GM12878 (cell line): ENCODE measurements around the gene PAPLN. TPM values are rescaled to one million over a fixed set of nuclear protein-coding genes. Genes with fewer than 3 reads are reported as not detected.
A peak's percentile ranks its signal among the peaks of the same experiment; 100 is the strongest.

Experiments used
- ATAC-seq: fragments of 200-7000 bp; cut with Tn5 transposase; 3 replicates; pipeline ENCODE4 v1.9.1; 2020; ENCODE audit warnings: mild to moderate bottlenecking, moderate library complexity
- BruUV-seq: library from RNA; stranded (reverse); fragments of 400-500 nt; replicated peaks from 2 replicates; lab custom pipeline; 2021; lab: Mats Ljungman, UMichigan
- CTCF ChIA-PET: fragments of 300-600 bp; sonication (Branson Sonifier 250); formaldehyde crosslinking; extraction: SDS; loops from one replicate; lab custom pipeline; 2021; ENCODE audit warnings: inconsistent platforms; lab: Yijun Ruan, JAX
- POLR2A ChIA-PET: fragments of 350-600 bp; formaldehyde crosslinking; extraction: SDS; loops from one replicate; lab custom pipeline; 2021; ENCODE audit warnings: inconsistent platforms; lab: Charles Lee
- RAD21 ChIA-PET: fragments of 300-600 bp; sonication (Branson Sonifier 250); formaldehyde crosslinking; loops from one replicate; lab custom pipeline; 2023; ENCODE audit warnings: antibody characterized with exemption; ENCODE audit not compliant: unreplicated experiment; lab: Charles Lee
- SMC1A ChIA-PET: fragments of 300-600 bp; sonication (Branson Sonifier 250); formaldehyde crosslinking; loops from one replicate; lab custom pipeline; 2023; ENCODE audit not compliant: unreplicated experiment, uncharacterized antibody; lab: Charles Lee
- DNase-seq: peaks from one replicate; pipeline ENCODE4 v3.0.0-alpha.2; 2011; ENCODE audit warnings: low read depth, low spot score
- FAIRE-seq: peaks from 3 replicates; lab custom pipeline; 2011; peaks lifted over from hg19 to GRCh38; lab: Jason Lieb, UNC
- H2AFZ ChIP-seq: 2 replicates; pipeline ENCODE4 v1.6.0; 2011; ENCODE audit warnings: low read depth, low read length, control low read depth; ENCODE audit not compliant: control insufficient read depth
- H3K27ac ChIP-seq: 2 replicates; pipeline ENCODE4 v1.5.1; 2011; ENCODE audit warnings: control low read depth; ENCODE audit not compliant: control insufficient read depth, insufficient read depth
- H3K27me3 ChIP-seq, 2 experiments: replicated peaks in 1 of 2; 2 replicates each; pipeline versions ENCODE4 v1.6.0 to v1.6.1; 2011; ENCODE audit warnings: low read length in 1 of 2; ENCODE audit not compliant: control insufficient read depth in 2 of 2, insufficient read depth in 2 of 2
- H3K36me3 ChIP-seq, 2 experiments: 2 replicates each; pipeline ENCODE4 v1.5.1; 2011; ENCODE audit warnings: low read length in 1 of 2; ENCODE audit not compliant: control insufficient read depth in 2 of 2, insufficient read depth in 2 of 2
- H3K4me1 ChIP-seq: 2 replicates; pipeline ENCODE4 v1.6.1; 2011; ENCODE audit warnings: mild to moderate bottlenecking, low read length, moderate library complexity, mixed read lengths; ENCODE audit not compliant: control insufficient read depth, insufficient read depth
- H3K4me2 ChIP-seq: 2 replicates; pipeline ENCODE4 v1.6.0; 2011; ENCODE audit warnings: control low read depth; ENCODE audit not compliant: control insufficient read depth, insufficient read depth
- H3K4me3 ChIP-seq: fragments of 200-600 bp; sonication (generic); 2 replicates; pipeline ENCODE4 v1.5.1; 2016
- H3K79me2 ChIP-seq: 2 replicates; pipeline ENCODE4 v1.6.0; 2011; ENCODE audit warnings: low read length; ENCODE audit not compliant: control insufficient read depth, insufficient read depth
- H3K9ac ChIP-seq: 2 replicates; pipeline ENCODE4 v1.8.0; 2011; ENCODE audit warnings: low read length, control low read depth, mixed read lengths; ENCODE audit not compliant: control insufficient read depth, insufficient read depth
- H3K9me3 ChIP-seq: replicated peaks from 3 replicates; pipeline ENCODE4 v1.5.1; 2011; ENCODE audit warnings: mild to moderate bottlenecking, low read length; ENCODE audit not compliant: control insufficient read depth, insufficient read depth
- H4K20me1 ChIP-seq: 2 replicates; pipeline ENCODE4 v1.6.0; 2011; ENCODE audit not compliant: control insufficient read depth, insufficient read depth
- ATF7 ChIP-seq: fragments of 450-650 bp; IDR thresholded peaks from 2 replicates; pipeline ENCODE4 v1.6.1; 2016; ENCODE audit warnings: low read depth, mild to moderate bottlenecking
- BACH1 ChIP-seq: fragments of 450-650 bp; IDR thresholded peaks from 2 replicates; pipeline ENCODE4 v1.6.1; 2017; ENCODE audit warnings: mild to moderate bottlenecking, borderline replicate concordance
- CEBPB ChIP-seq, 2 experiments: fragments of 150-350 bp in 1 of 2; IDR thresholded peaks; 2 replicates each; pipeline ENCODE4 v1.6.1; 2012 to 2014; ENCODE audit warnings: low read depth in 2 of 2, low read length in 2 of 2, borderline replicate concordance in 1 of 2, inconsistent platforms in 1 of 2
- CTCF ChIP-seq, 3 experiments: IDR thresholded peaks in 2 of 3; conservative IDR thresholded peaks in 1 of 3; 2 replicates each; pipeline ENCODE4 v1.5.1; 2011; ENCODE audit warnings: low read depth in 3 of 3, low read length in 3 of 3, mild to moderate bottlenecking in 3 of 3, control low read depth in 2 of 3, moderate library complexity in 2 of 3, inconsistent platforms in 1 of 3, mixed read lengths in 1 of 3; ENCODE audit not compliant: control insufficient read depth in 2 of 3, insufficient read depth in 1 of 3; ENCODE audit errors: extremely low read depth in 1 of 3
- IRF4 ChIP-seq: IDR thresholded peaks from 2 replicates; pipeline ENCODE4 v1.6.1; 2011; ENCODE audit warnings: low read depth, low read length
- KLF5 ChIP-seq: fragments of 450-650 bp; IDR thresholded peaks from 2 replicates; pipeline ENCODE4 v1.6.1; 2014; ENCODE audit warnings: mild to moderate bottlenecking; ENCODE audit not compliant: partially characterized antibody
- NFIC ChIP-seq: IDR thresholded peaks from 2 replicates; pipeline ENCODE4 v1.6.1; 2012; ENCODE audit warnings: low read depth, mild to moderate bottlenecking, inconsistent platforms, low read length, moderate library complexity
- NFYA ChIP-seq: IDR thresholded peaks from 2 replicates; pipeline ENCODE4 v1.6.1; 2011; ENCODE audit warnings: low read depth, mild to moderate bottlenecking, low read length, improper control_type of control experiment, borderline replicate concordance
- NFYB ChIP-seq: IDR thresholded peaks from 2 replicates; pipeline ENCODE4 v1.6.1; 2011; ENCODE audit warnings: low read depth, mild to moderate bottlenecking, low read length, improper control_type of control experiment, moderate library complexity; ENCODE audit not compliant: insufficient read depth
- NR2C2 ChIP-seq: IDR thresholded peaks from 2 replicates; pipeline ENCODE4 v1.6.1; 2011; ENCODE audit warnings: borderline replicate concordance, low read depth; ENCODE audit not compliant: control insufficient read depth, insufficient read length
- RAD21 ChIP-seq: IDR thresholded peaks from 2 replicates; pipeline ENCODE4 v1.6.1; 2011; ENCODE audit warnings: mild to moderate bottlenecking, low read depth, low read length, moderate library complexity; ENCODE audit not compliant: insufficient read depth
- SREBF2 ChIP-seq: IDR thresholded peaks from 2 replicates; pipeline ENCODE4 v1.6.1; 2012; ENCODE audit warnings: mild to moderate bottlenecking, low read length
- WGBS: methylation state at CpG from one replicate; pipeline ENCODE4 v1.1.6; 2016; ENCODE audit warnings: low lambda C conversion rate; ENCODE audit not compliant: insufficient replicate concordance, insufficient coverage; ENCODE audit errors: missing lambda C conversion rate; 5-methylcytosine and 5-hydroxymethylcytosine counted together
- in situ Hi-C: fragments of 300-500 bp; cut with MboI; formaldehyde crosslinking; loops from 9 replicates; pipeline ENCODE4 v1.14.3; 2018; ENCODE audit warnings: mixed read lengths
- intact Hi-C: fragments of 100-400 bp; cut with micrococcal nuclease; formaldehyde crosslinking; loops from one replicate; pipeline ENCODE4 v1.14.2; 2022; ENCODE audit not compliant: unreplicated experiment
- polyA plus RNA-seq, 11 experiments: library from polyadenylated mRNA; depleted of rRNA in 4 of 11; unstranded in 6 of 11; stranded (reverse) in 5 of 11; fragments of >200 nt; fragmentation: Nextera tagmentation in 4 of 11; fragmentation: Illumina TruSeq in 1 of 11; extraction: Ambion mirVana in 4 of 11; extraction: Trizol in 1 of 11; gene quantifications; 1 replicate in 1 of 11; 2 replicates in 10 of 11; pipeline versions ENCODE4 v1.2.1 to v1.2.3, GENCODE V29; 2011 to 2016; ENCODE audit warnings: inconsistent platforms in 2 of 11, missing spikeins in 2 of 11, low read depth in 1 of 11
- total RNA-seq, 4 experiments: library from RNA; depleted of rRNA in 3 of 4; stranded (reverse); fragments of >200 nt in 3 of 4; fragmentation: Illumina TruSeq in 1 of 4; extraction: Trizol in 1 of 4; gene quantifications; 2 replicates each; pipeline versions ENCODE4 v1.2.1 to v1.2.3, GENCODE V29; 2013 to 2021

PAPLN gene
- total and polyA plus RNA-seq, 10 of the 15 experiments (the other 5 are each of a cell fraction or from before 2014, with no cell fraction given): 1.8 to 19.8 (median 7.4) TPM

- intact Hi-C loops: no loop called here
- Histone ChIP-seq H3K27ac (no peak overlapping the region), H3K4me3 (no peak overlapping the region), H3K9ac (no peak overlapping the region), H2AFZ (no peak overlapping the region), H3K36me3 (peaks cover 15 to 24% of the 10 kb centered on the region in 2 experiments), H3K9me3 (no peaks in the 10 kb centered on the region), H3K27me3 (no peaks in the 10 kb centered on the region), H3K79me2 (no peaks in the 10 kb centered on the region), H4K20me1 (no peaks in the 10 kb centered on the region), H3K4me1 (no peaks in the 10 kb centered on the region), H3K4me2 (no peak overlapping the region)
- ChIA-PET CTCF (interaction anchor here (1.1 kb wide), 1 partner anchor 45 kb away, joined by 3 read pairs; no protein-coding TSS in a partner anchor), RAD21 (interaction anchor here (0.6 kb wide), 1 partner anchor 14 kb away, joined by 3 read pairs; no protein-coding TSS in a partner anchor), POLR2A (no interaction called here), SMC1A (interaction anchor here (0.7 to 1.2 kb wide), 2 partner anchors 10 to 235 kb away, joined by 3 read pairs; no protein-coding TSS in a partner anchor)
- TF ChIP-seq NR2C2 (no peak), BACH1 (no peak), SREBF2 (no peak)
- ATAC-seq (no peak), DNase-seq (no peak), FAIRE-seq (no peak)
- WGBS: 66% methylated on average over 2 of the region's 2 CpGs
- in situ Hi-C loops: no loop called here
- BruUV-seq: no TSS peak
These were observed 40.1 kb downstream of the PAPLN start for GRCh38 chr14:73277376-73277775.

- no peak for TF ChIP-seq NFYA
- no peak for TF ChIP-seq RAD21
- no peak for TF ChIP-seq CEBPB (IDR thresholded peaks at IDR 0.05; ENCODE audit: borderline replicate concordance in 1 of 2, low read depth in 2 of 2, low read length in 2 of 2)
- TF ChIP-seq NFYB: no peak
- TF ChIP-seq IRF4: no peak
- no peak for TF ChIP-seq ATF7
- no peak for TF ChIP-seq NFIC
- no peak for TF ChIP-seq KLF5
- 0 out of 6 replicates have a peak, but pooled peaks of 1 of the 3 experiments have one; percentile 2 for TF ChIP-seq CTCF (IDR thresholded peaks at IDR 0.05 in 2 of 3, conservative IDR thresholded peaks at IDR 0.05 in 1 of 3; ENCODE audit: control insufficient read depth in 2 of 3, extremely low read depth in 1 of 3, insufficient read depth in 1 of 3, low read depth in 3 of 3, low read length in 3 of 3)
- no peak overlapping the region for H3K4me2 ChIP-seq
- in situ Hi-C loops: no loop called here
- ChIA-PET RAD21 (interaction anchor here (1.9 kb wide), 1 partner anchor 100 kb away, joined by 5 read pairs; no protein-coding TSS in a partner anchor), CTCF (interaction anchor here (2.5 kb wide), 1 partner anchor 8 kb away, joined by 9 read pairs; no protein-coding TSS in a partner anchor), POLR2A (interaction anchor here (0.7 to 1.0 kb wide), 2 partner anchors 9 to 15 kb away, joined by 3 to 5 read pairs; no protein-coding TSS in a partner anchor), SMC1A (interaction anchor here (1.0 to 2.4 kb wide), 4 partner anchors 9 to 190 kb away, joined by 3 to 11 read pairs (median 6); no protein-coding TSS in a partner anchor)
- peaks cover 15 to 22% of the 10 kb centered on the region in 2 experiments for H3K36me3 ChIP-seq
- no peaks in the 10 kb centered on the region for H4K20me1 ChIP-seq
- H3K4me3 ChIP-seq: no peak overlapping the region
- WGBS: 98% methylated on average over 5 of the region's 5 CpGs
- H3K79me2 ChIP-seq: no peaks in the 10 kb centered on the region
- intact Hi-C loops: no loop called here
- H2AFZ ChIP-seq: no peak overlapping the region
- FAIRE-seq: no peak
- H3K4me1 ChIP-seq: no peaks in the 10 kb centered on the region
- BruUV-seq: no TSS peak
- no peak overlapping the region for H3K27ac ChIP-seq
- no peaks in the 10 kb centered on the region for H3K9me3 ChIP-seq
- no peak for DNase-seq
- no peaks in the 10 kb centered on the region for H3K27me3 ChIP-seq
- no peak overlapping the region for H3K9ac ChIP-seq
- no peak for ATAC-seq
These were observed 43.6 kb downstream of the PAPLN start for GRCh38 chr14:73280903-73281302.
